Stomach (tissue), 9 donors: Measurements from ENCODE around the gene DOCK1. TPM values are rescaled to one million over a fixed set of nuclear protein-coding genes. Genes with fewer than 3 reads are reported as not detected.
"Not testable (repeated sequence)": the region's sequence is repeated elsewhere in the genome, so short reads cannot be mapped to it uniquely, and the experiment has no call there.

Experiments
- DNase-seq, 2 donors: peaks; one replicate each; pipeline versions ENCODE4 v3.0.0 to v3.0.0-alpha.2; 2013 to 2019
- H3K27ac ChIP-seq, 5 donors: fragments of 200-600 bp in 4 of 5; sonication (generic) in 4 of 5; one replicate each; pipeline ENCODE4 v1.5.1; 2013 to 2019; ENCODE audit warnings: mild to moderate bottlenecking in 1 of 5, moderate library complexity in 1 of 5
- H3K27me3 ChIP-seq, 3 donors: fragments of 200-600 bp; sonication (generic); one replicate each; pipeline ENCODE4 v1.5.1; 2017 to 2019; ENCODE audit warnings: mixed run types in 1 of 3
- H3K36me3 ChIP-seq, 4 donors: fragments of 200-600 bp; sonication (generic); 1 replicate in 3 of 4; 2 replicates in 1 of 4; pipeline ENCODE4 v1.5.1; 2016 to 2019
- H3K4me1 ChIP-seq, 4 donors: fragments of 200-600 bp; sonication (generic); one replicate each; pipeline ENCODE4 v1.5.1; 2016 to 2019
- H3K4me3 ChIP-seq, 4 donors: fragments of 200-600 bp; sonication (generic) in 3 of 4; one replicate each; pipeline ENCODE4 v1.5.1; 2016 to 2019; ENCODE audit warnings: mild to moderate bottlenecking in 1 of 4
- H3K9me3 ChIP-seq, 4 donors: fragments of 200-600 bp; sonication (generic); one replicate each; pipeline ENCODE4 v1.5.1; 2016 to 2019
- CTCF ChIP-seq, 7 experiments: fragments of 450-650 bp in 4 of 7; fragments of 200-600 bp in 3 of 7; sonication (generic) in 3 of 7; IDR thresholded peaks; one replicate each; pipeline ENCODE4 v1.5.1; 2016 to 2019; ENCODE audit warnings: antibody characterized with exemption in 7 of 7, control low read depth in 2 of 7, mild to moderate bottlenecking in 1 of 7
- EP300 ChIP-seq: sonication (generic); formaldehyde crosslinking; IDR thresholded peaks from one replicate; pipeline ENCODE4 v1.6.1; 2017; ENCODE audit warnings: antibody characterized with exemption
- POLR2A ChIP-seq, 4 donors: fragments of 450-650 bp; IDR thresholded peaks; one replicate each; pipeline ENCODE4 v1.6.1; 2016; ENCODE audit warnings: antibody characterized with exemption in 4 of 4, control low read depth in 2 of 4, mild to moderate bottlenecking in 1 of 4, moderate library complexity in 1 of 4
- POLR2AphosphoS5 ChIP-seq, 3 donors: sonication (generic); formaldehyde crosslinking; IDR thresholded peaks; one replicate each; pipeline ENCODE4 v1.6.1; 2016; ENCODE audit warnings: antibody characterized with exemption in 3 of 3
- WGBS, 5 donors: extraction: QIAGEN DNeasy Blood & Tissue Kit in 3 of 5; methylation state at CpG; one replicate each; pipeline versions ENCODE4 v1.1.5 to v1.1.7; 2013 to 2018; 5-methylcytosine and 5-hydroxymethylcytosine counted together
- intact Hi-C: fragments of 100-400 bp; cut with DNase I; formaldehyde crosslinking; loops from one replicate; pipeline ENCODE4 v1.15.1; 2023; ENCODE audit warnings: low total_unique reads
- polyA plus RNA-seq, 3 donors: library from polyadenylated mRNA; stranded (reverse); fragments of 200-250 nt; gene quantifications; one replicate each; pipeline ENCODE4 v1.2.3, GENCODE V29; 2013
- total RNA-seq, 5 donors: library from RNA; depleted of rRNA; stranded (reverse); fragments of >200 nt; gene quantifications; one replicate each; pipeline versions ENCODE4 v1.1.0 to v1.2.3, GENCODE V29; 2014 to 2016
- donor health status: healthy with polysubstance abuse.
- donor health status: Bipolar disorder and iron deficiency.
- donor health status: healthy.

The DOCK1 gene
- total and polyA plus RNA-seq, 8 donors: 8.4 to 114 (median 35.0) TPM

- peaks cover 7 to 39% (median 11%) of the 10 kb centered on the region in 4 donors for H3K4me1 ChIP-seq
- no peaks in the 10 kb centered on the region for H3K36me3 ChIP-seq
- intact Hi-C loops: no loop called here
- no peak for TF ChIP-seq POLR2AphosphoS5 (IDR thresholded peaks at IDR 0.05)
- TF ChIP-seq POLR2A (IDR thresholded peaks at IDR 0.05): no peak
- TF ChIP-seq CTCF (IDR thresholded peaks at IDR 0.05): no peak
- TF ChIP-seq EP300: no peak
- no peak overlapping the region for H3K4me3 ChIP-seq
- H3K27me3 ChIP-seq: no peaks in the 10 kb centered on the region
- DNase-seq: no peak
- H3K9me3 ChIP-seq: no peaks in the 10 kb centered on the region
- 90 to 96% (median 95%) methylated on average over 11 of the region's 11 CpGs for WGBS, 5 donors
- no peak overlapping the region for H3K27ac ChIP-seq
Measured at GRCh38 chr10:126911301-126911700, 6.1 kb downstream of the DOCK1 start.

GRCh38 chr10:126913316-126913715 lies 8.1 kb downstream of the DOCK1 start:
- TF ChIP-seq POLR2AphosphoS5 (IDR thresholded peaks at IDR 0.05) (no peak), CTCF (IDR thresholded peaks at IDR 0.05) (no peak), EP300 (no peak), POLR2A (IDR thresholded peaks at IDR 0.05) (no peak)
- Histone ChIP-seq H3K9me3 (no peaks in the 10 kb centered on the region), H3K4me1 (peaks cover 0 to 28% (median 12%) of the 10 kb centered on the region in 4 donors), H3K27ac (no peak overlapping the region), H3K36me3 (no peaks in the 10 kb centered on the region), H3K27me3 (no peaks in the 10 kb centered on the region), H3K4me3 (no peak overlapping the region)
- DNase-seq: no peak
- 84 to 87% (median 86%) methylated on average over 9 to 11 of the region's 11 CpGs for WGBS, 5 donors
- intact Hi-C loops: no loop called here

- WGBS, 5 donors: 86 to 100% (median 95%) methylated on average over 1 of the region's 1 CpG
- Histone ChIP-seq H3K4me3 (no peak overlapping the region), H3K27me3 (no peaks in the 10 kb centered on the region), H3K36me3 (no peaks in the 10 kb centered on the region), H3K9me3 (no peaks in the 10 kb centered on the region), H3K4me1 (peaks cover 0 to 24% (median 18%) of the 10 kb centered on the region in 4 donors), H3K27ac (no peak overlapping the region)
- intact Hi-C loops: no loop called here
- no peak for DNase-seq
- no peak for TF ChIP-seq POLR2A (IDR thresholded peaks at IDR 0.05)
- no peak for TF ChIP-seq POLR2AphosphoS5 (IDR thresholded peaks at IDR 0.05)
- TF ChIP-seq CTCF (IDR thresholded peaks at IDR 0.05): no peak
- no peak for TF ChIP-seq EP300
Measured at GRCh38 chr10:126914561-126914960, 9.3 kb downstream of the DOCK1 start.

- H3K4me3 ChIP-seq, intact Hi-C loops, H3K36me3 ChIP-seq, H3K9me3 ChIP-seq, DNase-seq, H3K27me3 ChIP-seq, H3K27ac ChIP-seq: not testable (repeated sequence)
- WGBS, 5 donors: 81 to 91% (median 89%) methylated on average over 10 to 12 of the region's 12 CpGs
- peaks cover 0 to 19% (median 16%) of the 10 kb centered on the region in 4 donors for H3K4me1 ChIP-seq
Measured at GRCh38 chr10:126916952-126917351, 11.7 kb downstream of the DOCK1 start.

- peaks cover 0 to 19% (median 16%) of the 10 kb centered on the region in 4 donors for H3K4me1 ChIP-seq
- peaks cover 0 to 3% (median 0%) of the 10 kb centered on the region in 4 donors for H3K36me3 ChIP-seq
- H3K9me3 ChIP-seq: no peaks in the 10 kb centered on the region
- H3K27ac ChIP-seq: no peak overlapping the region
- H3K27me3 ChIP-seq: no peaks in the 10 kb centered on the region
- 61 to 70% (median 65%) methylated on average over 7 of the region's 7 CpGs for WGBS, 5 donors
- H3K4me3 ChIP-seq: no peak overlapping the region
- TF ChIP-seq POLR2AphosphoS5 (IDR thresholded peaks at IDR 0.05) (no peak), EP300 (no peak), CTCF (IDR thresholded peaks at IDR 0.05) (no peak), POLR2A (IDR thresholded peaks at IDR 0.05) (no peak)
- peak in 1 of 2 donors; percentile 49 for DNase-seq
- intact Hi-C loops: no loop called here
Measured at GRCh38 chr10:126917375-126917774, 12.1 kb downstream of the DOCK1 start.
